NT2/D1 (cell line): ENCODE results near the gene DUSP22.

Experiments used
- YY1 ChIP-seq: IDR thresholded peaks from 2 replicates; pipeline ENCODE4 v1.6.1; 2011; ENCODE audit not compliant: insufficient read length, insufficient read depth
- ZNF274 ChIP-seq: IDR thresholded peaks from 2 replicates; pipeline ENCODE4 v1.6.1; 2011; ENCODE audit warnings: mild to moderate bottlenecking, low read depth, low read length

DNA sequence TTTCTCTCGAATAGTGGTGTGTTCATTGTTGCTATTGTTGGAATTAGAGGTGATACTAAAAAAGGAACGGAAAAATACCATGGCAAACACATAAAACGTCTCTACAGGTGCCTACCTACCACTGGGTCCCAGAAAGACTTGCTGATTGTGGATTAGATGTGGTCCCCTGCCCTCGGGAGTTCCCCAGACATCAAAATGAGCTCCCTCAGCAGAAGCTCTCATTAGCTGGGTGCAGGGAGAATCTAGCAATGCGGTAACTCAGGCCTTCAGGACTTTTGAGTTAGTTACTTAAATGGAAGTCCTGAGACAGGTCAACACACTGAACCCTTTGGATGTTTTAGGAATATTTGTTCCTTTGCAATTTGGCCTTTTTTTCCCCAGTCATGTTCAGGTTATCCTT is 105.3 kb downstream of the DUSP22 start:
- TF ChIP-seq YY1, result no peak
- no peak for TF ChIP-seq ZNF274
